ENCODE results near the gene PRAC1. TPM values are rescaled to one million over a fixed set of nuclear protein-coding genes. Genes with fewer than 3 reads are reported as not detected.

The PRAC1 gene
- total RNA-seq, 2 experiments from 2014 or later = not detected

DNA sequence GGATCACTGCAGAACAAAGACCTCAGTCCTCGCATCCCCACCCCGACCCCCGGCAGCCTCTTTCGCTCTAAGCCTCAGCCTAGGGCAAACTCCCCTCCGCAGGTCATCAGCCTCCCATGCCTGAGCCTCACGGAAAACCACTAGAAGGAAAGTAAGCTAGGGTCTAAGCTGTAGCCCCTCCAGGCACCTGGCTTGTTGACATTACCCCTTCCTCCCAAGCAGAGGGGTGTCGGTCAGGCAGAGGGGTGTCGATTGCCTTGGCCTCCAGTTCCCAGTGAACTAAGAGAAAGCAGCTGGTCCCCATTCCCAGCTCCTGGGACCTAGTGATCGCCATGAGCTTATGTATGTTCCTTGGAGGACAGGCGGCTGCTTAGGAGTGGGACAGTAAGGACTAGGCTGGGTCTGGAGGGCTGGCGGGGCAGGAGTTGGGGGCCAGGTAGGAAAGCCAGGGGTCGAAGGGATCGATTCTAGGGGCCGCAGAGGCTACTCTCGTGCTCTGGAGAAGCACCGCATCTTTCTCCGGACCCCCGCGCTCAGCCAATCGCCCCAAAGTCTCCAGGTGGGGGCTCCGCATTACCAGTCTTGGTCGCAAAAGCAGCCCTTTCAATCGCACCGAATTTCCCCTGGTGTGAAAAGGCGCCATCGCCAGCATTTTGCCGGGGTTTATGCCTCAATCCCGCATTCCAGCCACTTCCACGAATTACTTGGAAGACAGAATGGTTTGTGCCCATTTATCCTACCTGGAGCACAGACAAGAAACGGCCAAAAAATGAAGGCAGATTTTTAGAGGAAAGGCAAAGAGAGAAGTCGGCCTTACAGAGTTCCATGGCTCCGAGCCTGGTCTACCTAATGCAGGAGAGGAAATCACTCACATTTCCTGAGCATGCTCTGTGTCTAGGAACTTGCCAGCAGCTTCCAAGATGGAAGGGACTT is 27.6 kb upstream of the PRAC1 start:
- intact Hi-C loops (cut with micrococcal nuclease; ENCODE audit: unreplicated experiment) = no loop called here
- Histone ChIP-seq H3K9me2 (ENCODE audit: insufficient read depth, low read length) (no peaks in the 10 kb centered on the region), H3K4me2 (ENCODE audit: low read length) (no peak overlapping the region), H2AFZ (ENCODE audit: low read length) (no peak overlapping the region), H3K9me3 (ENCODE audit: low read length) (no peaks in the 10 kb centered on the region), H4K20me1 (ENCODE audit: insufficient read depth, low read length) (no peaks in the 10 kb centered on the region), H3K27ac (ENCODE audit: low read depth, low read length, poor library complexity, severe bottlenecking) (no peak overlapping the region), H3K79me2 (ENCODE audit: insufficient read depth, low read depth, low read length) (no peaks in the 10 kb centered on the region), H3K36me3 (ENCODE audit: insufficient read depth, low read length) (no peaks in the 10 kb centered on the region), H3K4me1 (ENCODE audit: insufficient read depth, low read length, poor library complexity, severe bottlenecking) (no peaks in the 10 kb centered on the region), H3K4me3 (ENCODE audit: low read depth, low read length, poor library complexity, severe bottlenecking) (no peak overlapping the region)
- CTCF ChIA-PET (ENCODE audit: unreplicated experiment) = no interaction called here
- POLR2A ChIA-PET = interaction anchor here (0.7 kb wide), 1 partner anchor 207 kb away, joined by 3 read pairs; no protein-coding TSS in a partner anchor
- no peak for DNase-seq (ENCODE audit: low spot score)
- BruUV-seq (replicated peaks) = no TSS peak
- TF ChIP-seq EZH2phosphoT487 (IDR thresholded peaks at IDR 0.05; ENCODE audit: borderline replicate concordance, low read depth, low read length) = no peak
- TF ChIP-seq, protein P1, sequence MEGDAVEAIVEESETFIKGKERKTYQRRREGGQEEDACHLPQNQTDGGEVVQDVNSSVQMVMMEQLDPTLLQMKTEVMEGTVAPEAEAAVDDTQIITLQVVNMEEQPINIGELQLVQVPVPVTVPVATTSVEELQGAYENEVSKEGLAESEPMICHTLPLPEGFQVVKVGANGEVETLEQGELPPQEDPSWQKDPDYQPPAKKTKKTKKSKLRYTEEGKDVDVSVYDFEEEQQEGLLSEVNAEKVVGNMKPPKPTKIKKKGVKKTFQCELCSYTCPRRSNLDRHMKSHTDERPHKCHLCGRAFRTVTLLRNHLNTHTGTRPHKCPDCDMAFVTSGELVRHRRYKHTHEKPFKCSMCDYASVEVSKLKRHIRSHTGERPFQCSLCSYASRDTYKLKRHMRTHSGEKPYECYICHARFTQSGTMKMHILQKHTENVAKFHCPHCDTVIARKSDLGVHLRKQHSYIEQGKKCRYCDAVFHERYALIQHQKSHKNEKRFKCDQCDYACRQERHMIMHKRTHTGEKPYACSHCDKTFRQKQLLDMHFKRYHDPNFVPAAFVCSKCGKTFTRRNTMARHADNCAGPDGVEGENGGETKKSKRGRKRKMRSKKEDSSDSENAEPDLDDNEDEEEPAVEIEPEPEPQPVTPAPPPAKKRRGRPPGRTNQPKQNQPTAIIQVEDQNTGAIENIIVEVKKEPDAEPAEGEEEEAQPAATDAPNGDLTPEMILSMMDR (conservative IDR thresholded peaks at IDR 0.05; ENCODE audit: low read length) = no peak

DNA sequence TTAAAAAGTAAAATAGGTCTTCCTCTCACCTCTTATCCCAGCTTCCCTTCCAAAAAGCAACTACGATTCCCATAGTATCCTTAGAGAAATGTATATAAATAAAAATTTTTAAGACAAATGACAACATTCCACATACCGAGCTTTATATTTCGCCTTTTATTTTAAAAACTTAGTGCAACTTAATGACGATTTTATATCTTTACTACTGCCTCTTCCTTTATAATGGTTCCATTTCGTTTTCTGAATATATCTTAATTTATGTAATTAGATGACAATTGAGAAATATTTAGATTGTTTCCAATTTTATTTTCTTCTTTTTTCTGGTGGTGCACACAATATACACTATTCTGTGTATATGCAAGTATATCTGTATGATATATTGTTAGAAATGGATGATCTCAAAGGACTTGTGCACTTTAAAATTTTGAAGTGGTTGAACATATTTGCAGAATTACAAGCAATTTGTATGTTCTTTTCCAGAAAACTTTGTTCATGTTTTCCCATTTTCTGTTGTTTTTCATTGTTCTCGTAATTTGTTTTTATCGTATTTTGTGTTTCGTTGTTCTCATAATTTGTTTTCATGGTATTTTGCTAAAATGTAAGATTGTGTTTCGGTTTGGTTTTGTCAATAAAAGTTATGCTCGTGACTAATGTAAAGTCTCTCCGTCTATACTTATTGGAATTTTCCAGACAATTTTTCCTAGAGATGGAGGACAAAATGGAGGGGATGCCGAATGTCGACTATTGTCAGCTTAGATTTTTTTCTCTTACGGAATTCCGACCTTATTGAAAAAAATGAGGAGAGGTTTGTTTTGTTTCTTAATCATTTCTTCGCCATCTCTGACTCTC is 26.6 kb upstream of the PRAC1 start:
- Histone ChIP-seq H3K36me3 (ENCODE audit: insufficient read depth, low read length) (no peaks in the 10 kb centered on the region), H4K20me1 (ENCODE audit: insufficient read depth, low read length) (no peaks in the 10 kb centered on the region), H3K27ac (ENCODE audit: low read depth, low read length, poor library complexity, severe bottlenecking) (no peak overlapping the region), H3K4me3 (ENCODE audit: low read depth, low read length, poor library complexity, severe bottlenecking) (no peak overlapping the region), H3K9me2 (ENCODE audit: insufficient read depth, low read length) (no peaks in the 10 kb centered on the region), H2AFZ (ENCODE audit: low read length) (no peak overlapping the region), H3K4me1 (ENCODE audit: insufficient read depth, low read length, poor library complexity, severe bottlenecking) (no peaks in the 10 kb centered on the region), H3K4me2 (ENCODE audit: low read length) (no peak overlapping the region), H3K79me2 (ENCODE audit: insufficient read depth, low read depth, low read length) (no peaks in the 10 kb centered on the region), H3K9me3 (ENCODE audit: low read length) (no peaks in the 10 kb centered on the region)
- no peak for DNase-seq (ENCODE audit: low spot score)
- intact Hi-C loops (cut with micrococcal nuclease; ENCODE audit: unreplicated experiment) = no loop called here
- POLR2A ChIA-PET = interaction anchor here (0.7 kb wide), 1 partner anchor 208 kb away, joined by 3 read pairs; no protein-coding TSS in a partner anchor
- CTCF ChIA-PET (ENCODE audit: unreplicated experiment) = no interaction called here
- BruUV-seq (replicated peaks) = no TSS peak
- TF ChIP-seq EZH2phosphoT487 (IDR thresholded peaks at IDR 0.05; ENCODE audit: borderline replicate concordance, low read depth, low read length) = no peak
- TF ChIP-seq, protein P1 (conservative IDR thresholded peaks at IDR 0.05; ENCODE audit: low read length) = no peak

Measured in OCI-LY7 (cell line).